Body of pancreas (tissue), 4 donors: Measurements from ENCODE around the gene DENND1A. TPM values are rescaled to one million over a fixed set of nuclear protein-coding genes. Genes with fewer than 3 reads are reported as not detected.

Source experiments
- ATAC-seq: fragments of 150-250 bp; one replicate; pipeline ENCODE4 v1.9.1; 2016
- DNase-seq, 4 donors: peaks; one replicate each; pipeline ENCODE4 v3.0.0-alpha.2; 2019
- H3K27ac ChIP-seq, 4 donors: fragments of 200-600 bp; sonication (generic); 1 replicate in 3 of 4; 2 replicates in 1 of 4; pipeline versions ENCODE4 v1.5.1 to v1.6.1; 2016 to 2019; ENCODE audit warnings: mild to moderate bottlenecking in 1 of 4, mixed read lengths in 1 of 4, moderate library complexity in 1 of 4
- H3K27me3 ChIP-seq, 2 donors: fragments of 200-600 bp; sonication (generic); one replicate each; pipeline ENCODE4 v1.6.0; 2016; ENCODE audit warnings: mild to moderate bottlenecking in 1 of 2
- H3K36me3 ChIP-seq, 2 donors: fragments of 200-600 bp; sonication (generic); replicated peaks in 1 of 2; 2 replicates each; pipeline ENCODE4 v1.5.1; 2016; ENCODE audit warnings: low read depth in 2 of 2; ENCODE audit not compliant: insufficient read depth in 1 of 2
- H3K4me1 ChIP-seq: fragments of 200-600 bp; sonication (generic); one replicate; pipeline ENCODE4 v1.6.0; 2016
- H3K4me3 ChIP-seq, 2 donors: fragments of 200-600 bp; sonication (generic); 1 replicate in 1 of 2; 2 replicates in 1 of 2; pipeline ENCODE4 v1.5.1; 2016 to 2019
- H3K9me3 ChIP-seq, 3 donors: fragments of 200-600 bp; sonication (generic); 1 replicate in 2 of 3; 2 replicates in 1 of 3; pipeline ENCODE4 v1.5.1; 2016
- CTCF ChIP-seq, 7 experiments: fragments of 450-650 bp in 4 of 7; fragments of 200-600 bp in 3 of 7; sonication (generic) in 3 of 7; IDR thresholded peaks; one replicate each; pipeline ENCODE4 v1.5.1; 2016 to 2019; ENCODE audit warnings: antibody characterized with exemption in 7 of 7
- POLR2A ChIP-seq, 3 donors: fragments of 450-650 bp; IDR thresholded peaks; one replicate each; pipeline ENCODE4 v1.6.1; 2016; ENCODE audit warnings: antibody characterized with exemption in 3 of 3, mild to moderate bottlenecking in 2 of 3
- WGBS, 2 donors: methylation state at CpG; one replicate each; pipeline ENCODE4 v1.1.5; 2017; 5-methylcytosine and 5-hydroxymethylcytosine counted together
- intact Hi-C: fragments of 100-400 bp; cut with DNase I; formaldehyde crosslinking; loops from one replicate; pipeline ENCODE4 v1.15.1; 2023
- total RNA-seq, 2 donors: library from RNA; depleted of rRNA; stranded (reverse); fragments of >200 nt; gene quantifications; one replicate each; pipeline ENCODE4 v1.1.0, GENCODE V29; 2016

The DENND1A gene
- total RNA-seq, 2 donors from 2014 or later: 7.6 to 8.6 TPM

DNA sequence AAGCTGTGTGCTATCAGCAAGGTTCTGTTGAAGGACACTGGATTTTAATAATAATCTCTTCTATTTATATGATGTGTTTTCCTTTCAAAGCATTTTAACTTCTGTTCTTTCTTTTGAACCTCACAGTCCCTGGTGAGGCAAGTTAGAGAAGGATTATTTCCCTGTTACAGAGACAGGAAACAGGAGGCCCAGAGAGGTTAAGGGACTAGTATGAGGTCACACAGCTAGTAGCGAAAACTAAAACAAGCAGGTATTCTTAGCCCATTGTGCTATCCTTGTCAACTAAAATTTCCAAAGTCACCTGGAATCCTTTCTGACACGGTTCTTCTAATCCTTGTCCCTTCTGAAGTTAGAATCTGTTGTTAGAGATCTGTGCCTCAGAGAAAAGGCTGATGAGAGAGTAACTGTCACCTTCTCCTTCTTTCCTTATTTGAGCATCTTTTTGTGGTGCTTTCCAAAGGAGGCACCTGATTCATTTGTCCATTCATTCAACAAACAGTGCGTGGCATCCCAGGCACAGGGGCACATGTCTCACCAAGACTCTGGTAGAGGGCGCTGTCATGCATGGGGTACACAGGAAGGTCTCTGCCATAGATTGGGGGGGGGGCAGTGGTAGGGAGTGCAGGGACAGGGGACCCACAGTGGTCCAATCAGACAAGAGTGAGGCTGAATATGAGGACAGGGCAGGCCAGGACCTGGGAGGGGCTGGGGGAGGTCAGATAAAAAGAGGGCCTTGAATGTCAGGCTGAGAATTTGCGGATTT lies 512.5 kb downstream of the DENND1A start:
- intact Hi-C loops: no loop called here
- no peak overlapping the region for H3K4me3 ChIP-seq
- H3K4me1 ChIP-seq: no peaks in the 10 kb centered on the region
- H3K27ac ChIP-seq: no peak overlapping the region
- peak in 1 of 4 donors; percentile 3 for DNase-seq
- no peak for ATAC-seq
- H3K27me3 ChIP-seq: no peaks in the 10 kb centered on the region
- H3K36me3 ChIP-seq: no peaks in the 10 kb centered on the region
- TF ChIP-seq POLR2A (IDR thresholded peaks at IDR 0.05): no peak
- no peak for TF ChIP-seq CTCF (IDR thresholded peaks at IDR 0.05)
- 93 to 96% methylated on average over 5 of the region's 5 CpGs for WGBS, 2 donors
- H3K9me3 ChIP-seq: no peaks in the 10 kb centered on the region

GRCh38 chr9:123416176-123416575 lies 513.8 kb downstream of the DENND1A start:
- no peaks in the 10 kb centered on the region for H3K9me3 ChIP-seq
- intact Hi-C loops: no loop called here
- no peaks in the 10 kb centered on the region for H3K27me3 ChIP-seq
- TF ChIP-seq POLR2A (IDR thresholded peaks at IDR 0.05) (no peak), CTCF (IDR thresholded peaks at IDR 0.05) (no peak)
- no peak for DNase-seq
- WGBS, 2 donors: 74 to 78% methylated on average over 7 to 8 of the region's 8 CpGs
- H3K4me3 ChIP-seq: no peak overlapping the region
- no peak for ATAC-seq
- no peaks in the 10 kb centered on the region for H3K4me1 ChIP-seq
- no peak overlapping the region for H3K27ac ChIP-seq
- no peaks in the 10 kb centered on the region for H3K36me3 ChIP-seq

DNA sequence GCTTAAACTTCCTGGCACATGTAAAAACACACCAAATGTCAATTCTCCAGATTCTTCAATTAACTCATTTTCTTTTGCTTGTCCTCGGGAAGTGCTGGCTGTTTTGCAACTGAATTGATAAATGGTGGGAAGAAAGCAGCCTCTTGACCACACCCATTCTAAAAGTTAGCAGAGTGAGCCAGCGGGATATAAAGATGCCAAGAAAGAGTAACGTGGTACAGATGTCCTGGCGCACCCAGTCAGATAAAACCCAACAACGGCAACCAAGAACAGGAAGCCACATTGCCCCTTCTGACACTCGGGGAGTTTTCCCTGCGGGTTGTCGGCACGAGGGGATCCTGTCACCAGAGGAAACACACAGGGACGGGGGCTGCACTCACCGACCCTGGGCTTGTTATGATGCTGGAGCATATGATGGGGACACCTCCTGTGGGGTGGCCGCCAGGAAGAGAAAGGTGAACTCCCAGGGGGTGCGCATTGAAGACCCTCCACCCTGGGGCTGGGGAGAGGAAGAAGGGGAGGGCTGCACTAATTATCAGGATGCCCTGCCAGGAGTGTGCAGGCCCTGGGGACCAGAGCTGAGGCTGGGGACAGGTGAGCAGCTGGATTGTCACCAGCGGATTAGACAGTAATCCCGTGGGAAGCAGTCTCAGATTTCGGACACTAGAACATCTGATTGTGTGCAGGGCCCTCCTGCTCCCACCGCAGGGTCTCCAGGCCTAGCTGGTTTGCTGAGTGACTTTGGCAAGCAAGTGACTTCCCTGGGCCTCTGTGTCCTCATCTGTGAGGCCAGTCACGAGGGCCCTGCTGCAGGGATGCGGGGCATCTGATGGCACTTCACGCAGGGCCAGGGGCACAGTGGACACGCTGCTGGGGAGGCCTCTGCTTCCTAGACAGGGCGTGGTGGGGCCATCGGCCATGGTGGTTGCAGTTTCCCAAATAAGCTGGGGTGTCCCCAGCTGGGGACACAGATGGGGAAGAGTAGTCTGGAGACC lies 514.7 kb downstream of the DENND1A start:
- no peak for ATAC-seq
- Histone ChIP-seq H3K36me3 (no peaks in the 10 kb centered on the region), H3K27me3 (no peaks in the 10 kb centered on the region), H3K9me3 (no peaks in the 10 kb centered on the region), H3K27ac (no peak overlapping the region), H3K4me3 (no peak overlapping the region), H3K4me1 (no peaks in the 10 kb centered on the region)
- WGBS, 2 donors: 85 to 88% methylated on average over 18 to 23 of the region's 23 CpGs
- TF ChIP-seq CTCF (IDR thresholded peaks at IDR 0.05) (no peak), POLR2A (IDR thresholded peaks at IDR 0.05) (no peak)
- no peak for DNase-seq
- intact Hi-C loops: no loop called here

- Histone ChIP-seq H3K4me3 (no peak overlapping the region), H3K27me3 (no peaks in the 10 kb centered on the region), H3K27ac (no peak overlapping the region), H3K36me3 (no peaks in the 10 kb centered on the region), H3K4me1 (no peaks in the 10 kb centered on the region), H3K9me3 (no peaks in the 10 kb centered on the region)
- TF ChIP-seq POLR2A (IDR thresholded peaks at IDR 0.05) (no peak), CTCF (IDR thresholded peaks at IDR 0.05) (no peak)
- WGBS, 2 donors: 88 to 96% methylated on average over 7 of the region's 7 CpGs
- ATAC-seq (no peak), DNase-seq (no peak)
- intact Hi-C loops: no loop called here
Measured at GRCh38 chr9:123414204-123414603, 515.7 kb downstream of the DENND1A start.
